ENCODE results near the gene HERC2.

DNA sequence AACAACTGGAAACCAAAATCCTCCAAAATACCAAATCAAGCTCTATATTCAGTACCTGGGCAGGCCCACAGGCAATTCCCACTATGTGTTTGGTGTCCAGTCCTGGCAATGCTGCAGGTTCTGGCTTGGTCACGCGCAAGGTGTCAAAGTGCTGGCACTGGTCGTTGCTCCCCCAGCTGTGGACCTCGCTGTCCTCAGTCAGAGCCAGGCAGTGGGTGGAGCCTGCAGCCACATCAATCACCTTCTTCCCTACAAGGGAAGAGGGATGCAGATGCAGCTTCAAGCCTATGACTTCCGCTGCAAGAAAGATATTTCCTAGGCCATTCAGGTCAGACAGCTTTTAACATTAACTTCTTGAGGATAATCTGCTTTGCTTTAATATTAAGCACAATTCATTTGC, 61.3 kb downstream of the HERC2 start:
- TF ChIP-seq EP300 (IDR thresholded peaks at IDR 0.05) = no peak
- TF ChIP-seq, protein P1, sequence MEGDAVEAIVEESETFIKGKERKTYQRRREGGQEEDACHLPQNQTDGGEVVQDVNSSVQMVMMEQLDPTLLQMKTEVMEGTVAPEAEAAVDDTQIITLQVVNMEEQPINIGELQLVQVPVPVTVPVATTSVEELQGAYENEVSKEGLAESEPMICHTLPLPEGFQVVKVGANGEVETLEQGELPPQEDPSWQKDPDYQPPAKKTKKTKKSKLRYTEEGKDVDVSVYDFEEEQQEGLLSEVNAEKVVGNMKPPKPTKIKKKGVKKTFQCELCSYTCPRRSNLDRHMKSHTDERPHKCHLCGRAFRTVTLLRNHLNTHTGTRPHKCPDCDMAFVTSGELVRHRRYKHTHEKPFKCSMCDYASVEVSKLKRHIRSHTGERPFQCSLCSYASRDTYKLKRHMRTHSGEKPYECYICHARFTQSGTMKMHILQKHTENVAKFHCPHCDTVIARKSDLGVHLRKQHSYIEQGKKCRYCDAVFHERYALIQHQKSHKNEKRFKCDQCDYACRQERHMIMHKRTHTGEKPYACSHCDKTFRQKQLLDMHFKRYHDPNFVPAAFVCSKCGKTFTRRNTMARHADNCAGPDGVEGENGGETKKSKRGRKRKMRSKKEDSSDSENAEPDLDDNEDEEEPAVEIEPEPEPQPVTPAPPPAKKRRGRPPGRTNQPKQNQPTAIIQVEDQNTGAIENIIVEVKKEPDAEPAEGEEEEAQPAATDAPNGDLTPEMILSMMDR (IDR thresholded peaks at IDR 0.05) = no peak

Data from sigmoid colon (tissue), 4 donors.